OCI-M2 (cell line): ENCODE results near the gene APRT.

Experiments
- DNase-seq: peaks from one replicate; lab custom pipeline; 2025; ENCODE audit not compliant: unreplicated experiment; lab: John Stamatoyannopoulos, UW

Gene APRT

GRCh38 chr16:88842308-88842756 lies 30.6 kb upstream of the APRT start:
- no peak for DNase-seq

GRCh38 chr16:88841521-88842307 lies 30.0 kb upstream of the APRT start:
- no peak for DNase-seq

- no peak for DNase-seq
These were observed 29.0 kb upstream of the APRT start for GRCh38 chr16:88840600-88841215.

- no peak for DNase-seq
These were observed 28.2 kb upstream of the APRT start for GRCh38 chr16:88839745-88840599.

- no peak for DNase-seq
These were observed 27.4 kb upstream of the APRT start for GRCh38 chr16:88839026-88839529.

- DNase-seq, result no peak
These were observed 26.8 kb upstream of the APRT start for GRCh38 chr16:88838566-88838965.

- DNase-seq, result no peak
These were observed 26.1 kb upstream of the APRT start for GRCh38 chr16:88837806-88838205.

- DNase-seq, result no peak
These were observed 25.1 kb upstream of the APRT start for GRCh38 chr16:88836791-88837190.

GRCh38 chr16:88835818-88836217 lies 24.1 kb upstream of the APRT start:
- no peak for DNase-seq

- DNase-seq, result no peak
These were observed 23.7 kb upstream of the APRT start for GRCh38 chr16:88835383-88835782.

GRCh38 chr16:88834670-88835069 lies 22.9 kb upstream of the APRT start:
- no peak for DNase-seq

- no peak for DNase-seq
These were observed 21.4 kb upstream of the APRT start for GRCh38 chr16:88833086-88833485.

GRCh38 chr16:88831838-88832237 lies 20.1 kb upstream of the APRT start:
- no peak for DNase-seq

GRCh38 chr16:88830783-88831182 lies 19.1 kb upstream of the APRT start:
- DNase-seq, result no peak

- no peak for DNase-seq
These were observed 18.5 kb upstream of the APRT start for GRCh38 chr16:88830258-88830657.

- DNase-seq, result no peak
These were observed 17.0 kb upstream of the APRT start for GRCh38 chr16:88828711-88829110.

- no peak for DNase-seq
These were observed 16.0 kb upstream of the APRT start for GRCh38 chr16:88827727-88828126.

GRCh38 chr16:88826070-88826840 lies 14.5 kb upstream of the APRT start:
- DNase-seq, result no peak

GRCh38 chr16:88825146-88825545 lies 13.4 kb upstream of the APRT start:
- DNase-seq, result no peak

- DNase-seq, result no peak
These were observed 12.7 kb upstream of the APRT start for GRCh38 chr16:88824256-88825077.
